ENCODE data around the gene LPCAT1.

The LPCAT1 gene

DNA sequence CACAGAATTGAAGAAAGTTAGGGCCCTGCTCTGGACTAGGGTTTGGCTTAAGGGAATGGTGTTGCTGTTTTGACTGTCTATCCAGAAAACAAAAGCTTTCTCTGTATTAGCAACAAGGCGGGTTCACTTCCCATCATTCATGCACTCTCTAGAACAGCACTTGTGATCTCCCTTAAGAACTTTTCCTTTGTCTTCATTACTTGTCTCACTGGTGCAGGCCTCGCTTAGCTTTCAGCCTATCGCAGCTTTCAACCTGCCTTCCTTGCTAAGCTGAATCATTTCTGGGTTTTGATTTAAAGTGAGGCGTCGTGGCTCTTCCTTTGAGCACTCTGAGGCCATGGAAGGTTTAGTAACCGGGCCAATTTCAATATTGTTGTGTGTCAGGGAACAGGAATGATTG is 35.2 kb upstream of the LPCAT1 start:
- no peak for DNase-seq (ENCODE audit: low spot score)
- TF ChIP-seq, protein P1, sequence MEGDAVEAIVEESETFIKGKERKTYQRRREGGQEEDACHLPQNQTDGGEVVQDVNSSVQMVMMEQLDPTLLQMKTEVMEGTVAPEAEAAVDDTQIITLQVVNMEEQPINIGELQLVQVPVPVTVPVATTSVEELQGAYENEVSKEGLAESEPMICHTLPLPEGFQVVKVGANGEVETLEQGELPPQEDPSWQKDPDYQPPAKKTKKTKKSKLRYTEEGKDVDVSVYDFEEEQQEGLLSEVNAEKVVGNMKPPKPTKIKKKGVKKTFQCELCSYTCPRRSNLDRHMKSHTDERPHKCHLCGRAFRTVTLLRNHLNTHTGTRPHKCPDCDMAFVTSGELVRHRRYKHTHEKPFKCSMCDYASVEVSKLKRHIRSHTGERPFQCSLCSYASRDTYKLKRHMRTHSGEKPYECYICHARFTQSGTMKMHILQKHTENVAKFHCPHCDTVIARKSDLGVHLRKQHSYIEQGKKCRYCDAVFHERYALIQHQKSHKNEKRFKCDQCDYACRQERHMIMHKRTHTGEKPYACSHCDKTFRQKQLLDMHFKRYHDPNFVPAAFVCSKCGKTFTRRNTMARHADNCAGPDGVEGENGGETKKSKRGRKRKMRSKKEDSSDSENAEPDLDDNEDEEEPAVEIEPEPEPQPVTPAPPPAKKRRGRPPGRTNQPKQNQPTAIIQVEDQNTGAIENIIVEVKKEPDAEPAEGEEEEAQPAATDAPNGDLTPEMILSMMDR (IDR thresholded peaks at IDR 0.05; ENCODE audit: extremely low read depth, insufficient read depth, missing control alignments): no peak
- in situ Hi-C loops (cut with MboI; ENCODE audit: low pct_unique_long_range_greater_than_20kb, low sequenced_read_pairs, unreplicated experiment): no loop called here

DNA sequence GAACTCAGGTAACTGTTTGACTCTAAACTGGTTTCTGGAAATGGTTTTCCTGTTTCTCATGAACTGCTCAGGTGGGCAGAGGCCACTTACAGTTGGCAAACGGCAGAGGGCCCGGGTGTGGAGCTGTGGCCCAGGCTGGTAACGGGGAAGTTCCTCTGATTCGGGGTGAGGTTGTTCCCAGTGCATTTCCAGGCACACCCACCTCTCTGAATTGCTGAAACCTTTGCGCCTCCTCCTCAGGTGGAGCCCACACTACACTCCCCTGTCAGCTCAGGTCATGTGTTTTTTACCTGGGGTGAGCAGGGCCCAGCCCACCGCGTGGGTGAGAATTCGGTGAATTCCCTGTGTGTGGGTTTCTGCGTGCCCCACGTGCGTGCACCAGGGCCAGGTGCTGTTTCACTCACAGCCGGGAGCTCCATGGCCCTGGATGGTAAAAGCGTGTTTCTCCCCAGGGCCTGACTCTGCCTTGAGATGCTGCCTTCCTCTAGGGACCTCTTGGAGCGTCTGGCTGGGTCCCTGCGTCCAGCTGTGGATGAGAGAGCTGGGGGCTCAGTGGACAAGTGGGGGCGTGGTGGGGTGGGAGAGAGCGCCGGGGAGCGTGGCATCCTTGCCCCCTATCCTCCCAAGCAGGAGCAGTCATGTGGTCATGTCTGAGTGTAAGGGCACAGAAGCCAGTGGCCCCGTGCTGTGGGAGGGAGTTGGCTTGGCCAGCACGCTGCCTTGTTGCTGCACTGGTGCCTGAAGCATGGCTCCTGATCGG is 33.5 kb upstream of the LPCAT1 start:
- DNase-seq (ENCODE audit: low spot score): peak; percentile 26
- in situ Hi-C loops (cut with MboI; ENCODE audit: low pct_unique_long_range_greater_than_20kb, low sequenced_read_pairs, unreplicated experiment): no loop called here
- TF ChIP-seq, protein P1 (IDR thresholded peaks at IDR 0.05; ENCODE audit: extremely low read depth, insufficient read depth, missing control alignments): no peak

DNA sequence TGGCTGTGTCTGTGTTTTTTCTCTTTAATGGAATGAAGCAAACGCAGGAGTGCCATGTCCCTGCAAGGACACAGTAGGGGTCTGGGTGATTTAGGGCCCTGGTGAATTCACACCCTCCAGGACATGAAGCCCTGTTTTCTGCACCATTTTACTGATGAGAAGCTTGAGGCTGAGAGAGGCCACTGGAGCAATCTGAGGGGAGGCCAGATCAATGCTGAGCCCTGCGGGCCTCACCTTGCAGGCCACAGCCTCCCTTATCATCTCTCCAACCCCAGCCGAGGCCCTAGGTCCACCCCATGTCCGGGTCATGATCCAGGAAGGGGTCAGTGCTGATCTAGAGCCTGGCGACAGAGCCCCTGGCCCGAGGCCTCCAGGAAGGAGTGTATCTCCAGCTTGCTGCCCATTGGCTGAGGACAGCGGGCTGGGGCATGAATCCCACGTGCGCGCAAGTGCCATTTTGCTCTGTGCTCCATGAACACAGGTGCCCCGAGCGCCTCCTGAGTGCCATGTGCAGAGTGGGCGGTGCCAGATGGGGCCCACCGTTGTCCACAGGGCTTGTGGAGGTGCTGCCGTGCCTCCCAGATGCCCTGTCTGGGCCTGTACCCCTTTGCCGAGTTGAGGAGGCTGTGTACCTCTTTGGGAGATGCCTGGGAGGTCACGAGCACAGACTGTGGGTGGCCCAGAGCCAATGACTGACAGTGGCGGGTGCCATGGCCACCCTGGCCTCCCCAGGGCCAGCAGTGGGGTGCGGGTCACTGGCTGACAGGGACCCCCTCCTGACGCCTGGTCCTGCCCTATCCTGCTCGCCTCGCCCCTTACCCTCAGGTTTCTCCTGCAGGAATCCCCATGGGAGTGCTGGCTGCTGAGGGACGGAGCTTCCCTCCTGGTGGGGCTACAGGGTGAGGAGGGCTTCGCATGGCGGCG is 32.3 kb upstream of the LPCAT1 start:
- peak; percentile 27 for DNase-seq (ENCODE audit: low spot score)
- TF ChIP-seq, protein P1 (IDR thresholded peaks at IDR 0.05; ENCODE audit: extremely low read depth, insufficient read depth, missing control alignments): no peak
- in situ Hi-C loops (cut with MboI; ENCODE audit: low pct_unique_long_range_greater_than_20kb, low sequenced_read_pairs, unreplicated experiment): no loop called here

DNA sequence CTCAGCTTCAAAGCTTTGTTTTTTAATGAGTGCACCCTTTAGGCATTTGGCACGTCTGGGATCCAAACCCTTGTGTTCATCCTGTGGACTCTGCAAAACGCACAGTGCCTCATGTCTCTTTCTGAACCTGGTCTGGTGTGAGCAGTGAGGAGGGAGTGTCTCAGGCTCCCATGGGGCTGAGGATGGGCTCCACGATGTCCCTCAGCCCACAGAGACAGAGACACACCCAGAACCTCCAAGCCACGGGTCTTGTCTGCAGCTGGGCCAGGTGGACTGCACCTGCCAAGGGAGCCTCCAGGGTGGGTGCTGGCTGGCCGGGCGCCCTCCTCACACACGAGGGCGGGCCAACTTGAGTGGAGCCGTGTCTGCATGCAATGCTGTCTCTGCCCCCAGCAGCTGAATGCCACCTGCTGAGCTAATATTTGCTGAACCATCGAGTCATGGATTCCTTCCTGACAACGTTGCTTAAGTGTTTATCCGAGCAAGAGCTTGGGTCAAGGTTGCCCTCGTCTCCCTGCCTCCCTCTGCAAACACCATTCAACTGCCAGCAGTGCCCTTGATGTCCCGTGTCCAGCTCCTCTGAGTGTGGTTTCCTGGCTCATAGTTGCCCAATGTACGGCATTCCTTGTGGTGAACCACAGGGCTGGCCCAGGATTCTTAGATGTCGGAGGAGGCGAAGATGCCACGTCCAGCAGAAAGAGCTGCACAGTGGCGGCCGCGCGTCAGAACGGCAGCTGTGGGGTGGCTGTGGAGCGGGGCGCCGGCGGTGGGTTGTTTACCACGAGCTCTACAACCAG is 31.4 kb upstream of the LPCAT1 start:
- in situ Hi-C loops (cut with MboI; ENCODE audit: low pct_unique_long_range_greater_than_20kb, low sequenced_read_pairs, unreplicated experiment): no loop called here
- DNase-seq (ENCODE audit: low spot score): peak; percentile 40
- TF ChIP-seq, protein P1 (IDR thresholded peaks at IDR 0.05; ENCODE audit: extremely low read depth, insufficient read depth, missing control alignments): no peak

DNA sequence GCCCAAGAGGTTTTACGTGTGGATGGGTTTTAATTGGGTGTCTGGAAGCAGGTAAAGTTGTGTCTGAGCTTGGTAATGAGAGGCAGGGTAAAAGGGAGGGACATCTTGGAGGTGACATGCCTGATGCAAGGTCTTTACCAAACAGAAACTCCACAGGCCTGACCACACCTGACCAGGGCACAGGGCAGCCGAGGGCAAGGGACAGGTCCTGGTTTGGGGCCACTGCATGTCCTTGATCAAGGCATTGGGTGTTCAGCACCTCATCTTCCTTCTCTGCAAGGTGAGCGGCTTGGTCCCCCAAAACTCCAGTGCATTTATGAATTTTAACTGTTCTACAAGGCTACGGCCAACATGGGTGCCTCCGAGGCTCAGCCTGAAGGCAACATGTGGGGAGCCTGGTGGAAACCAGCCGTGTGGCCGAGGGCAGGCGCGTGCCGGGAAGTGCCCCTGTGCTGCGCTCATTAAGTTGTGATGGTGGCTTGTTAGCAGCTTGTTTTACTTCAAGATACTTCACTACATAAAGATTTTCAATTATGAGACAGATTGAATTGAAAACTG is 30.7 kb upstream of the LPCAT1 start:
- TF ChIP-seq, protein P1 (IDR thresholded peaks at IDR 0.05; ENCODE audit: extremely low read depth, insufficient read depth, missing control alignments): no peak
- in situ Hi-C loops (cut with MboI; ENCODE audit: low pct_unique_long_range_greater_than_20kb, low sequenced_read_pairs, unreplicated experiment): no loop called here
- peak; percentile 28 for DNase-seq (ENCODE audit: low spot score)
